ENCODE results near the gene CD209.
"Not testable (repeated sequence)": the region's sequence is repeated elsewhere in the genome, so short reads cannot be mapped to it uniquely, and the experiment has no call there.

Gene CD209

DNA sequence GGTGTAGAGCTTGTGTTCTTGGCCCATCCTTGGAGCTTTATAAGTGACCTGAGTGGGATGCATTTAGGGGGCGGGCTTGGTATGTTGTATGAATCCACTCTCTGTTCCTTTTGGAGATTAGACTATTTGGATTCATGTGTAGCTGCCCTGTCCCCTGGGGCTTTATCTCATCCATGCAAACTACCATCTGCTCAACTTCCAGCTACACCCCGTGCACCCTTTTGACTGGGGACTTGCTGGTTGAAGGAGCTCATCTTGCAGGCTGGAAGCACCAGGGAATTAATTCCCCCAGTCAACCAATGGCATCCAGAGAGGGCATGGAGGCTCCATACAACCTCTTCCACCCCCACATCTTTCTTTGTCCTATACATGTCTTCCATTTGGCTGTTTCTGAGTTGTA, 21.8 kb upstream of the CD209 start:
- DNase-seq (ENCODE audit: low spot score) = no peak

DNA sequence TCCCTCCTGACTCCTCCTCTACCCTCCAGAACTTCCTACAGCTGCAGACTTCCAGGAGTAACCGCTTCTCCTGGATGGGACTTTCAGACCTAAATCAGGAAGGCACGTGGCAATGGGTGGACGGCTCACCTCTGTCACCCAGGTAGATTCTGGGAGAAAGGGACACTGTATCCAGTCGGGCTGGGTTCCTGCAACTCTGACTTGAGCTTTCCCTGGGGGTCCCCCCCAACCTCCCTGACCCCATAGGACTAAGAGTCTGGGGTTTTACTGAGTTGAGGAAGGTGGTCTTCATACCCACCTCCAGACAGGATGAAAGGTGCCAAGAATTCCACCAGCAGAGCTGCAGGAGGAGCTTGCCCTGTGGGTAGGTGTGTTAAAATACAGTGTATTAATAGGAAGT, 20.2 kb upstream of the CD209 start:
- no peak for DNase-seq (ENCODE audit: low spot score)

DNA sequence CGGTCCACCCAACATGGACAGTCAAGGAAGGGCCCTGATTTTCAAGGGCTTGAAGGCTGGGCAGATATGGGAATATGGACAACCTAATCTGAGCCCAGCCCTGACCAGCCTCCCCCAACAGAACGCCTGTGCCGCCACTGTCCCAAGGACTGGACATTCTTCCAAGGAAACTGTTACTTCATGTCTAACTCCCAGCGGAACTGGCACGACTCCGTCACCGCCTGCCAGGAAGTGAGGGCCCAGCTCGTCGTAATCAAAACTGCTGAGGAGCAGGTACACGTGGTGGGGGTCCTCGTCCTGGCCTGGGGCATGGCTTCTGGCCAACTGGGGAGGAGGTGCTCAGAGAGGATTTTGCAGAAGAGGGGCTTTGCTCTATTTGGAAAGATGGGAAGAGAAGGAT, 19.2 kb upstream of the CD209 start:
- no peak for DNase-seq (ENCODE audit: low spot score)

DNA sequence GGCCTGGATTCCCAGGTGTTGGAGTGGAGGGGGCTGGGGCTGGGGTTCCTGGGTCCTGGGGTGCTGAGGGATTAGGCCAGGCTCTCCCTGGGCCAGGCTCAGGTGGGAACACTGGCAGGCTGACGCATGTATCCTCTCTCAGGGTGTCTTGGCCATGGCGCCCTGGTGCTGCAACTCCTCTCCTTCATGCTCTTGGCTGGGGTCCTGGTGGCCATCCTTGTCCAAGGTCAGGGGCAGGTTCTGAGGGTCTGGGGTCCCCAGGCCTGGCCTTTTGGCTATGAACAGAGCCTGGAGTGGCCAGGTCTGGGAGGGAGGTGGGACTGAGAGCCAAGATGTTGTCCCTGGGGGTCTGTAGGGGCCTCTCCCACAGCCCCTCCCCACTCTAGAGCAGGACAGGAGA, 17.7 kb upstream of the CD209 start:
- DNase-seq (ENCODE audit: low spot score) = not testable (repeated sequence)

DNA sequence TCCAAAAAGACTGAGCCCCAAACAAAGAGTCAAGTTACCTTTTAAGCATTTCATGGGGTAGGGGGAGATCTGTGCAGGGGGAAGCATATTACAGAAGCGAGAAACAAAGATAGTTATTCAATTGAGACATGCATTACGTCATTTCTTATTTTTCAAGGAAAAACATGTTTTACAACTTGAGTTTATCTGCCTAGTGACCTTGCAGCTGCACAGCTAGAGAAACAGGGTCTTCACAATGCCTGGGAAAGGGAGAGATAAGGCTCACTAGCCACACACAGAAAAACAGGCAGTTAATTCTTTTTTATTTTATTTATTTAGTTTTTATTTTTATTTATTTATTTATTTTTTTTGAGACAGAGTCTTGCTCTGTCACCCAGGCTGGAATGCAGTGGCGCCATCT, 16.8 kb upstream of the CD209 start:
- not testable (repeated sequence) for DNase-seq (ENCODE audit: low spot score)

DNA sequence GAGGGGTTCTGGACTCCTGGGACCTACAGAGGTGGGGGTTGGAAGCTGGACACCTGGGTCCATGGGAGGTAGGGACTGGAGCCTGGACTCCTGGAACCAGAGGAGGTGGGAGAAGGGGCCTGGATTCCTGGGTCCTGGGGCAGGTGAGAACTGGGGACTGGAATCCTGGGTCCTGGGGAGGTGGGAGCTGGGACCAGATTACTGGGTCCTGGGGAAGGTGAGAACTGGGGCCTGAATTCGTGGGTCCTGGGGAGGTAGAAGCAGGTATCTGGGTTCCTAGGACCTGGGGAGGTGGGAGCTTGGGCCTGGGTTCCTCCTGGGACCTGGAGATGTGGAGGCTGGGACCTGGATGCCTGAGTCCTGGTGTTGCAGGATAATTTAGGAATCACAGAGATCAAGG, 16.4 kb upstream of the CD209 start:
- no peak for DNase-seq (ENCODE audit: low spot score)

DNA sequence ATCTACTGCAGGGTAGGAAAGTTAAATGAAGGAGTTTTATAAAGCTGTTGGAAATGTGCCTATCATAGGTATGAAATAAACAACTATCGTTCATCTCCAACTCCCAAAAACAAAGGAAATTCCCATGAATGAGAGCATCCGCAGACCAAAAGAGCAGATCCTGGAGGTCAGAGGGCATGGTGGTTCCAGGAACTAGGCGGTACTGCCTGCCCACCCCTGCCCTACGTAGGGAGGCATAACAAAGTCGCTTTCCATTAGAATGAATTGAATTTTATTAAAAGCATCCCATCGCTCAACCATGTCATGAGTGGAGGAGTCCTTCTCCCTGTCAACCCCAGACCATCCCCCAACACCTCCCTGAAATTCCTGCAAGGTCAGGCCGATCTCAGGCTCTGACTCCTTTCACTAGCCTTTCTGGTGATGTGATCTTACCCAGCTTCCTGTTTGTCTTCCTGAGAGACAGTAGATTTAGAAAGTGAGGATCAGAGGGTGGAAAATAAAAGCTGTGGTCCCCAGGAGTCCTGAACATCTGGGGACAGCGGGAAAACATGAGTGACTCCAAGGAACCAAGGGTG, 15.5 kb upstream of the CD209 start, which contains the start of gene CLEC4M:
CLEC4M (plus strand) TSS at position 525 of the 575 bp plus-strand sequence; CDS start at position 549, 24 bp downstream.
- no peak for DNase-seq (ENCODE audit: low spot score)

DNA sequence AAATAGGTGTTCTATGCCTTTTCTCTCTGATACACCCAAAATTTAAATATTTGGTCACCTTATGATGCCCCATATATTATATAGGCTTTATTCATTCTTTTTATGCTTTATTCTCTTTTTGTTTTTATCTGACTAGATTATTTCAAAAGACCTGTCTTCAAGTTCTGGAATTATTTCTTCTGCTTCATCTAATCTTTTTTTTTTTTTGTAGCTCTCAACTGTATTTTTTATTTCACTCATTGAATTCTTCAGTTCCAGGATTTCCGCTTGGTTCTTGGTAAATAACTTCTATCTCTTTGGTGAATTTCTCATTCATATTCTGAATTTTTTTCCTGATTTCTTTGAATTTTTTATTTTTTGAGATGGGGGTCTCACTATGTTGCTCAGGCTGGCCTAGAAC, 11.8 kb upstream of the CD209 start:
- no peak for DNase-seq (ENCODE audit: low spot score)

DNA sequence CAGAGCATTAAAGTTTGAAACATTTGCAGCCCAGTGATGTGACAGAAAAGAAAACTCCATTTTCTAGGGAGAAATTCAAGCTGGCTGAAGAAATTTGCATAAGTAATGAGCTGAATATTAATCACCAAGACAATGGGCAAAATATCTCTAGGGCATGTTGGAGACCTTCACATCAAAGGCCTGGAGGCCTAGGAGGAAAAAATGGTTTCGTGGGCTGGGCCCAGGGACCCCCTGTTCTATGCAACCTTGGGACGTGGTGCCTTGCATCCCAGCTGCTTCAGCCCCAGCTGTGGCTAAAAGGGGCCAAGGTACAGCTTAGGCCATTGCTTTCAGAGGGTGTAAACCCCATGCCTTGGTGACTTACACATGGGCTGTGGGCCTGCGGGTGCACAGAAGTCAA, 10.0 kb upstream of the CD209 start:
- DNase-seq (ENCODE audit: low spot score) = no peak

DNA sequence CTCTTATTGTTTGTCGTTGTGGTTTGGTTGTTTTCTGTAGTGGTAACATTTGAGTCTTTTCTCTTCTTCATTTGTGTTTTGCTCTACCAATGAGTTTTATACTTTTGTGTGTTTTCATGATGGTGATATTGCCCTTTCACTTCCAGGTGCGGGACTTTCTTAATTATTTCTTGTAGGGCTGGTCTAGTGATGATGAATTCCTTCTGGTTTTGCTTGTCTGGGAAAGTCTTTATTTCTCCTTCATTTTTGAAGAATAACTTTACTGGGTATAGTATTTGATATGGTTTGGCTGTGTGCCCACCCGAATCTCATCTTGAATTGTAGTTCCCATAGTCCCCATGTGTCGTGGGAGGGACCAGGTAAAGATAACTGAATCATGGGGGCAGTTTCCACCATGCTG, 8.9 kb upstream of the CD209 start:
- DNase-seq (ENCODE audit: low spot score) = no peak

DNA sequence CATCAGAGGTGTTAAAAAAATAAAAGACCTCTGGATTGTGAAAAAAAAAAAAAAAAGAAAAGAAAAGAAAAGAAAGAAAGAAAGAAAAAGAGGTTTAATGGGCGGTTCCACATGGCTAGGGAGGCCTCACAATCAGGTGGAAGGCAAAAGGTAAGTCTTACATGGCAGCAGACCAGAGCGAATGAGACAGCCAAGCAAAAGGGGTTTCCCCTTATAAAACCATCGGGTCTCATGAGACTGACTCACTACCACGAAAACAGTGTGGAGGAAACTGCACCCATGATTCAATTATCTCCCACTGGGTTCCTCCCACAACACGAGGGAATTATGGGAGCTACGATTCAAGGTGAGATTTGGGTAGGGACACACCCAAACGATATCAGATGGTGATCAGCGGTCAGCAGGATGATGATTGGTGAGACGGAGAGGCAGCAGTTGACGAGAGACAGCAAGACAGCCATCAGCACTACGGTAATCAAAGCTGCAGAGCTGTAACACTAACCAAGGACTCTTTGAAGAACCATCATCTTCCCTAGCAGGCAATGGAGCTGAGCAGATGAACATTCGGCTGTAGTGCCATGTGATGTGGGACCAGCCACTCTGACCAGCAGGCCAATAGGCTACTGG, 3.9 kb upstream of the CD209 start:
- DNase-seq (ENCODE audit: low spot score) = peak; percentile 52

DNA sequence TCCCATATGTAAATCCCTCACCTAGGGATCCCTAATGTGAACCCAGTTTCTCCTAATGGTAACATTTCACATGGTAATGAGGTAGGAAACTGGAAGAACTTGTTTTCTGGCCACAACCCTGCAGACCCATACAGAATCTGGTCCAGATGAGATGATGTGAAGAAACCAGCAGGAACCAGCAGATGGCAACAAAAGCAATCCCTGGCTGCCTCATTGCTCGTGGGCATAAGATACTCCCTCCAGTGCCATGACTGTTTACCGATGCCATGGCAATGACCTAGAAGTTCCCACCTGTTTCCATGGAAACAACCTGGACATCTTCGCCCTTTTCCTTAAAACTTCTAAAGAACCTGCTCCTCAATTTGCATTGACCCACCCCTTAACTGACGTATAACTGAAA, 1.4 kb upstream of the CD209 start:
- no peak for DNase-seq (ENCODE audit: low spot score)

DNA sequence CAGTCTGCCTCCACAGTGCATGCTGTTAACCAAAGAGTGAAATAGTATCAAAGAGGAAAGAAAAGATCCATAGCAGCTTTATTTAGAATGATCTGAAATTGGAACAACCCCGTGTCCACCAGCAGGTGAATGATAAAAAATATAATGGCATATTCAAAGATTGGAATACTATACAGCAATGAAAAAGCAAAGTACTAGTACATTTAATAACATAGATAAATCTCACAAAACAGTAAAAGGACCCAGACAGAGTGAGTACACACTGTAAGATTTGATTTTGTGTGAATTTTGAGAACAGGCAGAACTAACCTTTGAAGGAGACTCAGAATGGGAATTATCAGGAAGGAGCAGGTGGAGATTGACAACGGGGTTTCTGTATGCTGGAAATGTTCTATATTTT, 837 bp upstream of the CD209 start:
- no peak for DNase-seq (ENCODE audit: low spot score)

DNA sequence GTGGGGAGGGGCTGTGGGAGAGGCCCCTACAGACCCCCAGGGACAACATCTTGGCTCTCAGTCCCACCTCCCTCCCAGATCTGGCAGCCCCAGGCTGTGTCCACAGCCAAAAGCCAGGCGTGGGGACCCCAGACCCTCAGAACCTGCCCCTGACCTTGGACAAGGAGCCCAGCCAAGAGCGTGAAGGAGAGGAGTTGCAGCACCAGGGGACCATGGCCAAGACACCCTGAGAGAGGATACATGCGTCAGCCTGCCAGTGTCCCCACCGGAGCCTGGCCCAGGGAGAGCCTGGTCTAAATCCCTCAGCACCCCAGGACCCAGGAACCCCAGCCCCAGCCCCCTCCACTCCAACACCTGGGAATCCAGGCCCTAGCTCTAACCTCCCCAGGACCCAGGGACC, 1.0 kb downstream of the CD209 start:
- not testable (repeated sequence) for DNase-seq (ENCODE audit: low spot score)

DNA sequence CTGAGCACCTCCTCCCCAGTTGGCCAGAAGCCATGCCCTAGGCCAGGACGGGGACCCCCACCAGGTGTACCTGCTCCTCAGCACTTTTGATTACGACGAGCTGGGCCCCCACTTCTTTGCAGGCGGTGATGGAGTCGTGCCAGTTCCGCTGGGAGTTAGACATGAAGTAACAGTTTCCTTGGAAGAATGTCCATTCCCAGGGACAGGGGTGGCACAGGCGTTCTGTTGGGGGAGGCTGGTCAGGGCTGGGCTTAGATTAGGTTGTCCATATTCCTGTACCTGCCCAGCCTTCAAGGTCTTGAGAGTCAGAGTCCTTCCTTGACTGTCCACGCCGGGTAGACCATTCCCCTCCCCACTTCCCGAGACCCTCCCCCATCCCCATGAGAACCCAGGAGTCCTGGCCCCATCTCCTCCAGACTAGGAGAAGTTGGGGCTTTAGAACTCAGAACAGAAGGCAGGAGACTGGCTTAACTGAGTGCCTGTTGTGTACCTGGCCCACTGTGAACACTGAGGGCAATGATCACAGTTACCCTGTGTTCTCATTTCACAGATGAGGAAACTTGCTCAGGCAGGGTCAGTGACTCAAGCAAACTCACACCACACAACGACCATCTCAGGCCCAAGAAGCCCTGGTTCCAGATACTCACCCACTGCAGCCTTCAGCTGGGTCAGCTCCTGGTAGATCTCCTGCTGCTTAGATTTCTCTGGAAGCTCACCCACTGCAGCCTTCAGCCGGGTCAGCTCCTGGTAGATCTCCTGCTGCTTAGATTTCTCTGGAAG, 2.3 kb downstream of the CD209 start:
- DNase-seq (ENCODE audit: low spot score) = no peak

DNA sequence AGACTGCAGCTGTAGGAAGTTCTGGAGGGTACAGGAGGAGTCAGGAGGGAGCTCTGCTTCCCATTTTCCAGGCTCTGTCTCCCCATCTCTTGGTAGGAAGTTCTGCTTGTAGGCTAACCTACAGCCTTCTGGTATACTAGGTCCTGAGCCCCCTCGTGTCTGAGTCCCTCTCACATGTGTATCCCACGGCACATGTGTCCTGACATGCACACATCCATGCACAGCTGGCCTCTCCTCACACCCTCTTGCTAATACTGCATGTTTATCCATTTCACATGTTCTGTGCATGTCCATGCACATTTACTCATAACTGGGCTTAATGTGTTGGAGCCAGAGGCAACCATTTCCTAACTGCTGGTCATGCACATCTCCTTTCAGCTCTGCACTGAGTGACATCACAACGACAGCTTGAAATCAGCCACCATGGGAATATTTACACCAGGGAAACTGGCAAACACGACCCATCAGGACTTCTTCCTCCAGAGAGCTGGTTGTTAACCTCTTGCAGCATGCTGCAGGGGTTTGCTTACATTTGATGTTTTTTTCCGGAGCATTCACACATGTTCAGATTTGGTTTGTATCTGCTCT, 3.0 kb downstream of the CD209 start:
- DNase-seq (ENCODE audit: low spot score) = no peak

DNA sequence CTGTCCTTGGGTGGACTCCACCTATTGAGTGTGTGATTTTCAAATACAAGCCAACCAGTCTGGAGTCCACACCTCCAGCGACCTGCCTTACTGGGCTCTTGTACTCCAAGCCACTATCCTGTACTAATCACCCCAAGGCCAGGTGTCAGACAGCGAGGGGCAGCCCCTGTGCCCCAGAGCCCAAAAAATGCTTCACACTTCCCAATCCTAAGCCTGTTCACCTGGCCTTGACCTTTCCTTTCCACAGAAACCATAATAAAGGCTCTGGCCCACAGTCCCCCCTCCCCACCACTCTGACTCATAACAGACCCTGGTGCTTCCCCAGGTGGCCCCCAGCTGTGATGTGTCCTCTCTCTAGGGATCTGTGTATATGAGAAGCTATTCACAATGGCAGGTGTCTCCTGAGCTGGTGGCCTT, 3.9 kb downstream of the CD209 start:
- DNase-seq (ENCODE audit: low spot score) = no peak

DNA sequence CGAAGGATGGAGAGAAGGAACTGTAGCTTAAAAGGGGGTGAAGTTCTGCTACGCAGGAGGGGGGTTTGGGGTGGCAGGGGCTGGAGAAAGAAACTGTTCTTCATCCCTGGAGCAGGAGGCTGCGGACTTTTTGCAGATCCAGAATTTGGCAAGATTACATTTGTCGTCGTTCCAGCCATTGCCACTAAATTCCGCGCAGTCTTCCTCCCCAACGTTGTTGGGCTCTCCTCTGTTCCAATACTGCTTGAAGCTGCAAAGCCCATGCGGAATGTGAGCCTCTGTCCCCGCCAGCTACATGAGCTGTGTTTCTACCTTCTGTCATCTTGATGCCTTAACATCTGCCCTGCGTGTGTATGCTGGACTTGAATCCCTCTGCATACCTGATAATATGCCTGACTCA, 4.3 kb downstream of the CD209 start:
- DNase-seq (ENCODE audit: low spot score) = no peak

DNA sequence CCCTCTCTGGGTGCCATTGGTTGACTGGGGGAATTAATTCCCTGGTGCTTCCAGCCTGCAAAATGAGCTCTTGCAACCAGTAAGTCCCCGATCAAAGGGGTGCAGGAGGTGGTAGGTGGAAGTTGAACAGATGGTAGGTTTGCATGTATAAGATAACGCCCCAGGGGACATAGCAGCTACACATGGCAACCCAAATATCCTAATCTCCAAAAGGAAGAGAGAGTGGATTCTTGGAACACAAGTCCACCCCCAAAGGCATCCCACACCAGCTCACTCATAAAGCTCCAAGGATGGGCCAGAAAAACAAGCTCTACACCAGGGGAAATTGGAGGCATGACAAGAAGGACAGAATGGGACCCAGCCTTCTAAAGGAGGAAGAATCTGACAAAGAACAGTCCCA, 4.8 kb downstream of the CD209 start:
- DNase-seq (ENCODE audit: low spot score) = no peak

DNA sequence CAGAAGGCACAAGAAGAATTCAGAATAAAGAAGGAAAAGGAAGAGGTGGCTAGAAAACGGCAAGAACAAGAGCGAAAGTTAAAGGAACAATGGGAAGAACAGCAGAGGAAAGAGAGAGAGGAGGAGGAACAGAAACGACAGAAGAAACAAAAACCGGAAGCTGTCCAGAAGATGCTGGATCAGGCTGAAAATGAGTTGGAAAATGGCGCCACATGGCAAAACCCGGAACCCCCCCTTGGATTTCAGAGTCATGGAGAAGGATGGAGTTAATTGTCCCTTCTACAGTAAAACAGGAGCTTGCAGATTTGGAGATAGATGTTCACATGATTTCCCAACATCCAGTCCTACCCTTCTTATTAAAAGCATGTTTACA, 6.7 kb downstream of the CD209 start:
- DNase-seq (ENCODE audit: low spot score) = no peak

DNA sequence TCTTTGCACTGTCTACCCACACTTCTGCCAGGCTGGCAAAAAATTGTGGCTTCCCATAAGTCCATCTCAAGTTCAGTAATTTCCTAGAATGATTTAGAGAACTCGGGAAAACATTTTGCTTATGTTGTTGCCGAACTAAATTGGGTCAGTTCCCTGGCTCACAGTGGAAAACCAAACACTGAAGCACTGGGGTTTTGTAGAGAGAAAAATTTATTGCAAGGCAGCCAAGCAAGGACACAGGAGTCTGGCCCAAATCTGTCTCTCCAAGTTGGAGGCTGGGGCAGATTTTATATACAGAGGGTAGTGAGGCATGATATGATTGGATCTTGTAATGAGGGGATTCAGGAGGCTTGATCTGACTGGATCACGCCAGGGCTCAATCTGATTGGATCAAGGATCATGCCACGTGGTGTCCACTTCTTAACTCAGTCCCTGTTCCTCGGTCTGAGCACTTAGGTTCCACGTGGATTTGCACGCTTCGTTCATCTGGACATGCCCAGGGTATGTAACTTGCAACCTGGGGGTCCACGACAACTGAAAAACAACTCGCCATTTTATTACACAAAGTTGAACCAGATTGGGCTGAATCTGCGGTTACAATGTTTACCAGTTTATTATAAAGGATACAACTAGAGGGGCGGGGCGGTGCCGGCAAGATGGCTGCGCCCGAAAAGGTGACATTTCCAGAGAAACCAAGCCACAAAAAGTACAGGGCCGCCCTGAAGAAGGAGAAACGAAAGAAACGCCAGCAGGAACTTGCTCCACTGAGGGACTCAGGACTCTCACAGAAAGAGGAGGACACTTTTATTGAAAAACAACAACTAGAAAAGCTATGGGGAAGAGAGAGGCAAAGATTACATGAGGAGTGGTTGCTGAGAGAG, 7.3 kb downstream of the CD209 start:
- no peak for DNase-seq (ENCODE audit: low spot score)

DNA sequence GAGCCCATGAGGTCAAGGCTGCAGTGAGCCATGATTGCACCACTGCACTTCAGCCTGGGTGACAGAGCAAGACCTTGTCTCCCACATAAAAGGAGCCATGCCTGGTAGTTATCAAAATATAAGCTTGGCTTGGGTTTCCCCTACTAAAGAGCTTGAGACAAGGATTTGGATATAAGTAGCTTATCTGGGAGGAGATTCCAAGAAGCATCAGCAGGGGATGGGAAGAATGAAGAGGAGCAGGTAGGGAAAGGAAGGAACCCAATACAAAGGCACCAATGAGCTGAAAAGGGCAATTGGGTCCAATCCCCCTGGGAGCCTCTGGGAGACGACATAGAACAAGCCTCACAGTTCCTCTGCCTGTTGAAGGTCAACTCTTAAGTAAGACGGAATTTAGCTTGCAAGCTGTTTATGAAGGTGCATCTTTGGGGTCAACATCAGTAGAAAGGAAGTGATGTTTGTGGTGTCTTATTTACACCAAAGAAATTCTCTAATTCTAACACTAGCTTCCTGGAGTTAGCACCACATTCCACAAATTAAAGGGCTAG, 8.1 kb downstream of the CD209 start:
- DNase-seq (ENCODE audit: low spot score) = no peak

Data from CD4-positive, alpha-beta T cell treated with Interleukin-15 for 4 hours (primary cell).